GM21423 (cell line): ENCODE data around the gene ZBTB42.
"Not testable (repeated sequence)": the region's sequence is repeated elsewhere in the genome, so short reads cannot be mapped to it uniquely, and the experiment has no call there.

Experiments used
- ATAC-seq: cut with Tn5 transposase; IDR thresholded peaks from one replicate; pipeline ENCODE4 v1.9.1; 2021; ENCODE audit warnings: mild to moderate bottlenecking, moderate library complexity; ENCODE audit not compliant: unreplicated experiment

ZBTB42 gene

GRCh38 chr14:104836171-104836935, 35.5 kb downstream of the ZBTB42 start:
- not testable (repeated sequence) for ATAC-seq

GRCh38 chr14:104841730-104842129, 40.8 kb downstream of the ZBTB42 start:
- ATAC-seq, result no peak

- ATAC-seq, result no peak
Observed at GRCh38 chr14:104843006-104843405, 42.1 kb downstream of the ZBTB42 start.

- no peak for ATAC-seq
Observed at GRCh38 chr14:104843442-104844305, 42.8 kb downstream of the ZBTB42 start.

- no peak for ATAC-seq
Observed at GRCh38 chr14:104844306-104845032, 43.6 kb downstream of the ZBTB42 start.

- ATAC-seq, result no peak
Observed at GRCh38 chr14:104845033-104845666, 44.2 kb downstream of the ZBTB42 start.

- no peak for ATAC-seq
Observed at GRCh38 chr14:104845834-104846441, 45.0 kb downstream of the ZBTB42 start.

GRCh38 chr14:104852280-104852663, 51.4 kb downstream of the ZBTB42 start:
- no peak for ATAC-seq
